H1 (cell line): ENCODE results near the gene CCR3. TPM values are rescaled to one million over a fixed set of nuclear protein-coding genes. Genes with fewer than 3 reads are reported as not detected.

Experiments
- BACH1 ChIP-seq: IDR thresholded peaks from 2 replicates; pipeline ENCODE4 v1.6.1; 2012; ENCODE audit warnings: low read length, improper control_type of control experiment
- polyA plus RNA-seq, 7 experiments: library from polyadenylated mRNA; depleted of rRNA in 3 of 7; stranded (reverse) in 5 of 7; unstranded in 2 of 7; fragments of >200 nt in 5 of 7; fragments of 200-250 nt in 2 of 7; gene quantifications; 1 replicate in 5 of 7; 2 replicates in 1 of 7; 4 replicates in 1 of 7; pipeline versions ENCODE4 v1.2.1 to v1.2.3, GENCODE V29; 2011 to 2013; ENCODE audit warnings: missing spikeins in 2 of 7, mixed read lengths in 2 of 7
- total RNA-seq: library from RNA; stranded (reverse); fragmentation: NEBNext Ultra II Directional; extraction: Animal tissue kit (Norgen Biotek cat#: 25700); gene quantifications from 2 replicates; pipeline ENCODE4 v1.2.1, GENCODE V29; 2021
- TF ChIP-seq, protein P1 (sequence below): IDR thresholded peaks from 2 replicates; pipeline ENCODE4 v1.6.1; 2011; ENCODE audit warnings: low read depth, mild to moderate bottlenecking, low read length; ENCODE audit not compliant: insufficient read depth

The CCR3 gene
- total and polyA plus RNA-seq, 2 of the 8 experiments (the other 6 are each of a cell fraction or from before 2014, with no cell fraction given): not detected

DNA sequence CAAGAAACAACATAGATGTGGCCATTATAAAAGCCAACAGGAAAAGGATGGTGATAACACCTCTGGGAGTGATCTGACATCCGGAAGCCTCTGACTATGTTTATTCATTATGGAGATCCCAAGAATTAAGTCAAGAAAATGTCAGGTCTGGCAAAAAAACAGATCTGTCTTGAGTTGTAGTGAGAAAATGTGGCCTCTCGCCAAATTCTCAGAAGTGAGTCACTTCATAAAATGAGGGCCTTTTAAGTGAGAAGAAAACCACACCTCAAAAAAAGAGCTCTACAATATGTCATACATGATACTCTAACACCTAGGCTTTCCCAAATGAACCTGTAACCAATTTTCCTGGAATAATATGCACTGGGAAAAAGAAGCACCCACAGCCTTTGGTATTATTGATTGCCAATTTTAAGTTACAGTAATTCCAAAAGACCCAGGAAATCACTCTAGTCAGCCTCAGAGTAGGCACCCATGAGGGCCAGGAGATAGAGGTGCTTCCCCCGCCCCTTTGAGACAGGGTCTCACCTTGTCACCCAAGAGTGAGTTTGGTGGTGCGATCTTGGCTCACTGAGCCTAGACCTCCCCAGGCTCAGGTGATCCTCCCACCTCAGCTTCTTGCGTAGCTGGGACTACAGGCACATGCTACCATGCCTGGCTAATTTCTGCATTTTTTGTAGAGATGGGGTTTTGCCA lies 38.0 kb downstream of the CCR3 start (continued):
- TF ChIP-seq, protein P1, sequence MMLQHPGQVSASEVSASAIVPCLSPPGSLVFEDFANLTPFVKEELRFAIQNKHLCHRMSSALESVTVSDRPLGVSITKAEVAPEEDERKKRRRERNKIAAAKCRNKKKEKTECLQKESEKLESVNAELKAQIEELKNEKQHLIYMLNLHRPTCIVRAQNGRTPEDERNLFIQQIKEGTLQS: no peak
- no peak for TF ChIP-seq BACH1
